DND-41 (cell line): ENCODE measurements around the gene SAC3D1.
A peak's percentile ranks its signal among the peaks of the same experiment; 100 is the strongest.

Experiments
- ATAC-seq: fragments of 200-7000 bp; cut with Tn5 transposase; 3 replicates; pipeline ENCODE4 v1.9.1; 2021; ENCODE audit warnings: low read depth; ENCODE audit not compliant: insufficient read depth
- DNase-seq: peaks from one replicate; pipeline ENCODE4 v3.0.0-alpha.2; 2020
- H2AFZ ChIP-seq: 2 replicates; pipeline ENCODE4 v1.6.0; 2012; ENCODE audit warnings: low read depth, low read length
- H3K27ac ChIP-seq: 2 replicates; pipeline ENCODE4 v1.5.1; 2012; ENCODE audit warnings: low read length, inconsistent platforms
- H3K27me3 ChIP-seq: fragments of 200-600 bp; sonication (generic); 2 replicates; pipeline ENCODE4 v1.6.0; 2012; ENCODE audit warnings: low read length, mild to moderate bottlenecking, inconsistent platforms; ENCODE audit not compliant: insufficient read depth, poor library complexity
- H3K36me3 ChIP-seq: 2 replicates; pipeline ENCODE4 v1.5.1; 2012; ENCODE audit warnings: low read length, inconsistent platforms; ENCODE audit not compliant: insufficient read depth
- H3K4me1 ChIP-seq: 2 replicates; pipeline ENCODE4 v1.5.1; 2012; ENCODE audit warnings: mild to moderate bottlenecking, low read length; ENCODE audit not compliant: insufficient read depth
- H3K4me2 ChIP-seq: 2 replicates; pipeline ENCODE4 v1.6.0; 2012; ENCODE audit warnings: mild to moderate bottlenecking, moderate library complexity, low read length, inconsistent platforms; ENCODE audit not compliant: insufficient read depth
- H3K4me3 ChIP-seq, 2 experiments: fragments of 200-600 bp in 1 of 2; shearing (Covaris generic) in 1 of 2; 2 replicates each; pipeline ENCODE4 v1.5.1; 2012 to 2016; ENCODE audit warnings: inconsistent platforms in 2 of 2, low read length in 2 of 2, mild to moderate bottlenecking in 2 of 2, low read depth in 1 of 2, moderate library complexity in 1 of 2
- H3K79me2 ChIP-seq: 2 replicates; pipeline ENCODE4 v1.6.0; 2012; ENCODE audit warnings: low read length, inconsistent platforms; ENCODE audit not compliant: insufficient read depth
- H3K9ac ChIP-seq: 2 replicates; pipeline ENCODE4 v1.6.0; 2012; ENCODE audit warnings: low read depth, mild to moderate bottlenecking, inconsistent platforms, low read length, moderate library complexity
- H3K9me3 ChIP-seq: 2 replicates; pipeline ENCODE4 v1.5.1; 2012; ENCODE audit warnings: low read length, moderate library complexity, mild to moderate bottlenecking, inconsistent platforms; ENCODE audit not compliant: insufficient read depth, severe bottlenecking
- H4K20me1 ChIP-seq: 2 replicates; pipeline ENCODE4 v1.6.0; 2012; ENCODE audit warnings: low read length; ENCODE audit not compliant: insufficient read depth
- CTCF ChIP-seq: IDR thresholded peaks from 2 replicates; pipeline ENCODE4 v1.5.1; 2012; ENCODE audit warnings: borderline replicate concordance, low read length, moderate library complexity, mild to moderate bottlenecking; ENCODE audit not compliant: poor library complexity, severe bottlenecking; ENCODE audit errors: extremely low read depth
- EZH2 ChIP-seq: IDR thresholded peaks from 3 replicates; pipeline ENCODE4 v1.6.1; 2012; ENCODE audit warnings: borderline replicate concordance, low read depth, mild to moderate bottlenecking, moderate library complexity, low read length, inconsistent platforms; ENCODE audit not compliant: severe bottlenecking

The SAC3D1 gene

GRCh38 chr11:64998141-64998540 lies 42.9 kb upstream of the SAC3D1 start:
- no peak overlapping the region for H3K4me2 ChIP-seq
- TF ChIP-seq EZH2 (no peak), CTCF (no peak)
- no peak overlapping the region for H3K4me3 ChIP-seq
- no peaks in the 10 kb centered on the region for H3K9me3 ChIP-seq
- peaks cover 30% of the 10 kb centered on the region for H3K4me1 ChIP-seq
- H3K79me2 ChIP-seq, result no peaks in the 10 kb centered on the region
- H3K9ac ChIP-seq, result no peak overlapping the region
- H2AFZ ChIP-seq, result no peak overlapping the region
- peak; percentile 43 for ATAC-seq
- H3K36me3 ChIP-seq, result no peaks in the 10 kb centered on the region
- no peaks in the 10 kb centered on the region for H3K27me3 ChIP-seq
- peak; percentile 37 for DNase-seq
- peak overlapping the region; percentile 69 for H3K27ac ChIP-seq
- H4K20me1 ChIP-seq, result no peaks in the 10 kb centered on the region

- peak; percentile 80 for DNase-seq
These were observed 42.1 kb upstream of the SAC3D1 start for GRCh38 chr11:64998690-64999431.

GRCh38 chr11:64999478-64999877 lies 41.5 kb upstream of the SAC3D1 start:
- no peaks in the 10 kb centered on the region for H3K9me3 ChIP-seq
- H3K4me3 ChIP-seq, result no peak overlapping the region
- H3K4me2 ChIP-seq, result peak overlapping the region; percentile 24
- H3K4me1 ChIP-seq, result peaks cover 30% of the 10 kb centered on the region
- no peaks in the 10 kb centered on the region for H4K20me1 ChIP-seq
- H3K79me2 ChIP-seq, result no peaks in the 10 kb centered on the region
- no peak for ATAC-seq
- DNase-seq, result no peak
- peak overlapping the region; percentile 25; the same call in 1 of the 2 replicates for H3K9ac ChIP-seq
- H3K27me3 ChIP-seq, result no peaks in the 10 kb centered on the region
- H3K27ac ChIP-seq, result peak overlapping the region; percentile 69
- no peak overlapping the region for H2AFZ ChIP-seq
- TF ChIP-seq CTCF (no peak), EZH2 (no peak)
- H3K36me3 ChIP-seq, result no peaks in the 10 kb centered on the region

More at GRCh38 chr11:64998690-64999431, 42.1 kb upstream of the SAC3D1 start:
- H2AFZ ChIP-seq, result peak overlapping the region; percentile 10; the same call in 1 of the 2 replicates
- H3K27ac ChIP-seq, result peak overlapping the region; percentile 69
- H3K27me3 ChIP-seq, result no peaks in the 10 kb centered on the region
- no peaks in the 10 kb centered on the region for H3K79me2 ChIP-seq
- peak overlapping the region; percentile 25 for H3K9ac ChIP-seq
- ATAC-seq, result peak; percentile 81
- H3K36me3 ChIP-seq, result no peaks in the 10 kb centered on the region
- peak overlapping the region; percentile 24; the same call in 1 of the 2 replicates for H3K4me2 ChIP-seq
- no peak overlapping the region for H3K4me3 ChIP-seq
- H3K4me1 ChIP-seq, result peaks cover 30% of the 10 kb centered on the region
- H4K20me1 ChIP-seq, result no peaks in the 10 kb centered on the region
- TF ChIP-seq EZH2 (no peak), CTCF (no peak)
- H3K9me3 ChIP-seq, result no peaks in the 10 kb centered on the region
